Measurements from ENCODE around the gene ELANE.
"Not testable (repeated sequence)": the region's sequence is repeated elsewhere in the genome, so short reads cannot be mapped to it uniquely, and the experiment has no call there.

Gene ELANE

DNA sequence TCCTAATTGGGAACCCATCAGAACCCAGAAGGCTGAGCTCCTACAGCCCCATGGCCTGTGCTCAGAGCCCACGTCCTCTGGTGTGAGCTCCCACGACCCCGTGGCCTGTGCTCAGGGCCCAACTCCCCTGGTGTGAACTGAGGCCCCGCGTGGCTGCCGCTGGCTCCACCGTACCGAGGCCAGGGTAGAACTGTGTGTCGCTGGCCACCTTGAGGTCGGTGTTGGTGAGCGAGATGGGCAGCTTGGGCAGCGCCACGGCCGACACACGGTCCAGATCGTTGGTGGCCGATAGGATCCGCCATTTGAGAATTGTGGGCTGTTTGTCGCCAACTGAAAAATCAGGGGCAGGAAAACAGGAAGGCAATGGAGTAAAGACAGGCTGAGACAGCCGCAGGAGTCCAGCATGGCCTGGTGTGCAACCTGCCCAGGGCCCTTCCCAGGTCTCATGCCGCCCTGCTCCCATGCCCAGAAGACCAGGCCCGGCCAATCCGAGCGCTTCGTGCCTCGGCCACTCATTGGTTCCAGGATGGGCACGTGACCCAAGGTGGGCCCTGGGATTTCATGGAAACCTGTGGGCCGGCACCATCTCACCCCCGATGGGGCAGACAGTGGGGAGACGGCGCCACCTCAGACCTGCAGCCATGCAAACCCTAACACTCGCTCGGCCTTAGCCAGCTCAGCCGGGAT lies 29.4 kb downstream of the ELANE start:
- DNase-seq = no peak

DNA sequence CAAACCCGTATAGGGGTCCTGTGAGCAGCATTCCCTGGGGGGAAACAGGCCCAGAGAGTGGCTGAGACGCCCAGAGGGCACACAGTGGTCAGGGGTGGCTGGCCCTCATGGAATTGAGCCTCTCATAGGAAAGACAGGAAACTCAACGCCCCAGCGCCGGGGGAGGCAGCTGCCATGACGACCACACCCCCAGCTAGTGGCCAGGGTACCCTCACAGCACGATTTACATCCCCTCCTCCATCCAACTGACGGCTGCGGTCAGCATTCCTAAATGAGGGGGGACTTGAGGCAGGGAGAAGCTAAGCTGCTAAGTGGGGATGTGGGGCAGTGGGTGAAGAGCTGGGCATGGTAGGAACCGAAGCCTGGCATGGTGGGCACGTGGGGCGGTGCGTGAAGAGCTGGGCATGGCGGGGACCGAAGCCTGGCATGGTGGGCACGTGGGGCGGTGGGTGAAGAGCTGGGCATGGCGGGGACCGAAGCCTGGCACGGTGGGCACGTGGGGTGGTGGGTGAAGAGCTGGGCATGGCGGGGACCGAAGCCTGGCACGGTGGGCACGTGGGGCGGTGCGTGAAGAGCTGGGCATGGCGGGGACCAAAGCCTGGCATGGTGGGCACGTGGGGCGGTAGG lies 30.9 kb downstream of the ELANE start:
- no peak for DNase-seq

- no peak for DNase-seq
Measured at GRCh38 chr19:883661-884211, 31.6 kb downstream of the ELANE start.

- DNase-seq = no peak
Measured at GRCh38 chr19:884420-885211, 32.5 kb downstream of the ELANE start.

- DNase-seq = no peak
Measured at GRCh38 chr19:885536-886224, 33.6 kb downstream of the ELANE start.

- no peak for DNase-seq
Measured at GRCh38 chr19:887072-887471, 35.0 kb downstream of the ELANE start.

DNA sequence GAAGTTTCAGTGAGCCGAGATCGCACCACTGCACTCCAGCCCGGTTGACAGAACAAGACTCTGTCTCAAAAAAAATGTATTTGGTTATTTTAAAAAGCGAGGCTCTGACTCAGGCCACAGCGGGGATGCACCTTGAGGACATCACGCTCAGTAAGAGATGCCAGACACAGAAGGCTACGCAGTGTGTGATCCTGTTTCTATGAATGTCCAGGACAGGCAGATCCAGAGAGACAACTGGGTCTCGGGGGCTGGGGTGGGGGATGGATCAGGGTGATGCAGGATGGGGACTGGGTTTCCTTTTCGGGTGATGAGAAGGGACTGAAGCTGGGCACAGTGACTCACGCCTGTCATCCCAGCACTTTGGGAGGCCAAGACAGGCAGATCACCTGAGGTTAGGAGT lies 35.5 kb downstream of the ELANE start:
- DNase-seq = no peak

DNA sequence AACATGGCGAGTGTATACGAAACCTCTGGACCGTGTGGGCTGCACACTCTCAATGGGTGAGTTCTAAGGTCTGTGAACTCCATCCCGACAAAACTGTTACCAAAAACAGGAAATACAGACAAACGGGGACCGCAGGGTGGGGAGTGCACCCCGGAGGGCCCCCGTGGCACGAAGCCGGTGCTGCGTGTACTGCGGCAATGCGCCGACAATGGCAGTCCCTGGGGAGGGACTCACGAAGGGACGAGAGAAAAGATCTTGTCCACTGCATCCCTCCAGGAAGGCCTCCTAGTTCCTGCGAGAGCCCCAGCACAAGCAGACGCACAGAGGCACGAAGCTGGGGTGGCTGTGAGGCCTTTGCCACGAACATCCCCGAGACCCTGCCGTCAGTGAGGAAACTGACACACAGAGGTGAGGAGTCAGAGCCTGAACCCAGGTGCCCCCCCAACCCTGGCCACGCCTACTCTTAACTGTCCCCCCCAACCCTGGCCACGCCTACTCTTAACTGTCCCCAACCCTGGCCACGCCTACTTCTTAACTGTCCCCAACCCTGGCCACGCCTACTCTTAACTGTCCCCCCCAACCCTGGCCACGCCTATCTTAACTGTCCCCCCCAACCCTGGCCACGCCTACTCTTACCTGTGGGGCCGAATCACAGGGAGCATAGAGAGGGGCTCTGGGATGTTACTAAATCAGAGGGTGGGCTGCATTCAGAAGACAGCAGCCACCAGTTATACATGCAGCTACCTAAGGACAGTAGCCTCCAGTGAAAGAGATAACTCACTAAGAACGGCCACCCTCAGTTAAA lies 36.7 kb downstream of the ELANE start:
- DNase-seq = peak in 5 of 6 experiments; percentile 25 to 53 (median 31)

DNA sequence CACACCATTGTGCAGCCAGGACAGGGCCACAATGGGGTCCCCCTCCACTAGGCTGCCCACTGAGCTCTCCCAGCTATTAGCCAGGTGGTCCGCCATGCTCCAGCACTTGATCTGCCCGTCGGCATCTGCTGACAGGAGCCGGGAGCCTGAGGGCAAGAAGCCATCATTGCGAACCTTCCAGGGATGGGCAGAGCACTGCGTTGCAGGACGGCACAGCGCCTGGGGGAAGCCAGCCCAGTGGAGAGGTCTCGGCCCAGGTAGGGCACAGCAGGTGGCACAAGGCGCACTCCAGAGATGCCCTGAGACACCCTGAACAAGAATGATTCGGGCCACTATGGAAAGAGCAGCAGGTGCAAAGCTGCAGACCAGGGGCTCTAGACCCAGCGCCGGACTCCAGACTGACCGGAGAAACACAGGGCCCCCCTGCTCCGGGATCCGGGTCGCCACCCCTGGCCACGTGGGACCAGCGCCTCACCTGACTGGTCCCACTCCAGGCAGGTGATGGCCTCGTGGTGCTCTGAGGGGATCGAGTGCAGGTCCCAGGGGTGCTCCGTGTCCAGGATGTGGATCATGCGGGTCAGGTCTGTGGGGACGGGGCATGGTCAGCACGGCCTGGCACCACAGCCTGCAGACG lies 37.7 kb downstream of the ELANE start:
- DNase-seq = no peak

GRCh38 chr19:890831-891230 lies 38.7 kb downstream of the ELANE start:
- no peak for DNase-seq

GRCh38 chr19:891421-892200 lies 39.5 kb downstream of the ELANE start:
- not testable (repeated sequence) for DNase-seq

GRCh38 chr19:892243-892893 lies 40.3 kb downstream of the ELANE start:
- no peak for DNase-seq

DNA sequence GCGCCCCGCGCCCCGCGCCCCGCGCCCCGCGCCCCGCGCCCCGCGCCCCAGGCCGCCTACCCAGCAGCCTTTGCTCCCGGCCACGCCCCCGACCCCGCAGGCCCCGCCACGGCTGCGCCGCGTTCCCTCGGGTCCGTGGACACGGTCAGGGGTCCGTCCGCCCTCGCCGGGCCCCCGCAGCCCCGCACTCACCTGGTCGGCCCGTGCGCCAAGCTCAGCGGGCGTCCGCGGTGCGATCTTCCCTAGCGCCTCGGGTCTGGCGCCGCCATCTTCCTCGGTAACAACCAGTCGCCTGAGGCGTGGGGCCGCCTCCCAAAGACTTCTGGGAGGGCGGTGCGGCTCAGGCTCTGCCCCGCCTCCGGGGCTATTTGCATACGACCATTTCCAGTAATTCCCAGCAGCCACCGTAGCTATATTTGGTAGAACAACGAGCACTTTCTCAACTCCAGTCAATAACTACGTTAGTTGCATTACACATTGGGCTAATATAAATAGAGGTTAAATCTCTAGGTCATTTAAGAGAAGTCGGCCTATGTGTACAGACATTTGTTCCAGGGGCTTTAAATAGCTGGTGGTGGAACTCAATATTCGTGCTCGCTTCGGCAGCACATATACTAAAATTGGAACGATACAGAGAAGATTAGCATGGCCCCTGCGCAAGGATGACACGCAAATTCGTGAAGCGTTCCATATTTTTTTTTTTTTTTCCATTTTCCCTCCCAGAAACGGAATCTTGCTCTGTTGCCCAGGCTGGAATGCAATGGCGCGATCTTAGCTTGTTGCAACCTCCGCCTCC lies 41.0 kb downstream of the ELANE start, which contains the start of the genes MED16 and RNU6-9:
Gene MED16 (minus strand): TSS at position 294 of the 796 bp plus-strand sequence. CDS start 2,056 bp downstream, outside the sequence.
Gene RNU6-9 (plus strand): TSS at position 591 of the 796 bp plus-strand sequence.
- peak; percentile 83 to 96 (median 88) for DNase-seq

GRCh38 chr19:896434-896833 lies 44.3 kb downstream of the ELANE start:
- DNase-seq = no peak

DNA sequence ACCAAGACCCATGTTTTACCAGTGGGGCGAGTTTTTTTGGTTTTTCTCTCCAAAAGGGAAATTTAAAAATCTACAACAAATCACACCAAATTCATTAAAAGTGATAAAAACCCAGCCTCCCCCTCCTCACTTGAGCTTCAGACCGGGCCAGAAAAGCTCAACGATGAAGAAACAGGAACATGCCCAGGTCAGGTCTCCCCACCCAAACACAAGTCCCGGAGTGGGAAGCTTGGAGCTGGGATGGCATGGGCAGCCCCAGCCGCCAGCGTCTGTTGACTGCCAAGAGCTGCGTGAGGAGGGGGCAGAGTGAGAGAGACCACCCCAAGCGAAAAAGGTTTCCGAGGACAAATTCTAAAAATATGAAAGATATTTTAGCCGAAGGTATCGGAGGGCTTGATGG lies 44.9 kb downstream of the ELANE start:
- no peak for DNase-seq

GRCh38 chr19:897442-898039 lies 45.4 kb downstream of the ELANE start:
- DNase-seq = no peak

DNA sequence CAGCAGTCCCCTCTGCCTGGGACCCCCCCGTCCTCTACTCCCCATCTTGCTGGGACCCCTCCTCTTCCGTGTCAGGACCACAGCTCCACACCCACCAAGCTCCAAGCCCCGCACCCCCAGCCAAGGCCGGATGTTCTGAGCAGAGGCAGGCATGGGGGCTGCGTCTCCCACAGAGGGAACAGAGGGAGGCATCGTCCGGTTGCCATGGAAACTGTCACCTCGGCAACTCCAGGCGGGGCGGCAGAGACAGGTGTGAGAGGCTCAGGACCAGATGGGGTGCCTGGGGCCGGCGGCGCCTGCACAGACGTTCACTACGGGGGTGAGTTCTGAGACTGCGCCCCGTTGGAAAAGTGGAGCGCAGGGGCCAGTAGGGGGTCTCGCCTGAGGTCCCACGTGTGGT lies 46.6 kb downstream of the ELANE start:
- DNase-seq = peak; percentile 30 to 58 (median 50)

DNA sequence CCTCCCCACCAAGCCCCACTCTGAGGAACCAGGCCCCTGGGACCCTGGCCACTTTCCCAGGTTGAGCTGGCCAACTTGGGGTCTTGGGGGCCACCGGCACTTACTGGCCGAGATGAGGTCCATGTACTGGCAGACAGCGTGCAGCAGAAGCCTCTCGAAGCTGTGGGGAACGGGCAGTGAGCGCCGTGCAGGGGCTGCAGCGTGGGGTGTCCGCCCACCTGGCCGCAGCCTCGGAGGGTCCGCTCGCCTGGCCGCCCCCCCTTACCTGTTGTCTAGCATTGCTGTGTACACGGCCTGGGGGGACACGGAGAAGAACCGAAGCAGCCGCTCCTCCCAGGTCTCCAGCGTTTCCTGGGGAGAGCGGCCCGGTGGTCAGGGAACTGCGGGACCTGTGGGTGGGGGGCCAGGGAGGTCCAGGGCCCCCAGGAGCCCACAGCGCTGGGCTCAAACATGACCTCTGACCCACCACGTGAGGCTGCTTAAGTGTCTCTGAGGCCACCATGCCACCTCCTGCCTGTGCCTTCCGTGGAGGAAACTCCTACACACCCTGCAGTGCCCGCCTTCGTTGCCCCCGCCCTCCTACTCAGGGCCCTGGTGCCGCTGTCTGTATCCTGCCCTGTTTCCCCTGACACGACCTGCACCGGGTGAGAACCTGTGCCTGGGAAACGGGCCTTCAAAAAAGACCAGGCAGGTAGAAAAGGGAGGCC lies 47.4 kb downstream of the ELANE start:
- no peak for DNase-seq

All from stimulated activated naive CD4-positive, alpha-beta T cell (primary cell).